AG09309 (cell line): ENCODE measurements around the gene SLC6A20.

Experiments used
- DNase-seq: peaks from one replicate; pipeline ENCODE4 v3.0.0-alpha.2; 2010; ENCODE audit warnings: low read depth
- H3K4me3 ChIP-seq: 2 replicates; pipeline ENCODE4 v1.5.1; 2011; ENCODE audit warnings: mild to moderate bottlenecking, low read depth, low read length, moderate library complexity; ENCODE audit not compliant: control insufficient read depth
- CTCF ChIP-seq: IDR thresholded peaks from 2 replicates; pipeline ENCODE4 v1.5.1; 2011; ENCODE audit warnings: mild to moderate bottlenecking, low read depth, low read length, inconsistent platforms; ENCODE audit not compliant: insufficient read depth, control insufficient read depth; ENCODE audit errors: missing control alignments

SLC6A20 gene

GRCh38 chr3:45715945-45716344, 80.4 kb downstream of the SLC6A20 start:
- no peak overlapping the region for H3K4me3 ChIP-seq
- TF ChIP-seq CTCF = no peak
- DNase-seq = no peak

GRCh38 chr3:45712434-45713110, 83.8 kb downstream of the SLC6A20 start:
- DNase-seq = no peak
- peak; percentile 7 for TF ChIP-seq CTCF
- H3K4me3 ChIP-seq = no peak overlapping the region

GRCh38 chr3:45711931-45712330, 84.4 kb downstream of the SLC6A20 start:
- TF ChIP-seq CTCF = no peak
- no peak overlapping the region for H3K4me3 ChIP-seq
- DNase-seq = no peak

- TF ChIP-seq CTCF = no peak
- H3K4me3 ChIP-seq = no peak overlapping the region
- DNase-seq = no peak
Observed at GRCh38 chr3:45705839-45706808, 90.2 kb downstream of the SLC6A20 start.
